Measurements from ENCODE around the gene INVS.

DNA sequence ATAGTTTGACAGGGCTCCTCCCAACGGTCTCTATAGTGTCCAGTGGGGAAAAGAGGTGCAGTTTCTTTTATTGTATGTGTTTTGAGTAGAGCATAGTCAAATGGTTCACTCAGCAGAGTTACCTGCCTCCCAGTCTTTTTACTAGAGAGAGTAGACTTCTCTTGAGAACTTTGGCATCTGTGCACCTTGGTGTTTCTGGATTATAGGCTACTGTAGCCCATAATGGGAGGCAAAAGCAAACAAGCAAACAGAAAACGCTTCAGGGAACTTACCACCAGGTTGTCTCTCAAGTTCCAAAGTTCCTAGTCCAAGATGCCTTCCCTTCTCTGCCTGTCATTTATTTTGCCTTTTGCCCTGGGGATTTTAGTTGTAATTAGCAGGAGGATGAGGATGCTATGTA, 26.2 kb downstream of the INVS start:
- TF ChIP-seq, protein P1, sequence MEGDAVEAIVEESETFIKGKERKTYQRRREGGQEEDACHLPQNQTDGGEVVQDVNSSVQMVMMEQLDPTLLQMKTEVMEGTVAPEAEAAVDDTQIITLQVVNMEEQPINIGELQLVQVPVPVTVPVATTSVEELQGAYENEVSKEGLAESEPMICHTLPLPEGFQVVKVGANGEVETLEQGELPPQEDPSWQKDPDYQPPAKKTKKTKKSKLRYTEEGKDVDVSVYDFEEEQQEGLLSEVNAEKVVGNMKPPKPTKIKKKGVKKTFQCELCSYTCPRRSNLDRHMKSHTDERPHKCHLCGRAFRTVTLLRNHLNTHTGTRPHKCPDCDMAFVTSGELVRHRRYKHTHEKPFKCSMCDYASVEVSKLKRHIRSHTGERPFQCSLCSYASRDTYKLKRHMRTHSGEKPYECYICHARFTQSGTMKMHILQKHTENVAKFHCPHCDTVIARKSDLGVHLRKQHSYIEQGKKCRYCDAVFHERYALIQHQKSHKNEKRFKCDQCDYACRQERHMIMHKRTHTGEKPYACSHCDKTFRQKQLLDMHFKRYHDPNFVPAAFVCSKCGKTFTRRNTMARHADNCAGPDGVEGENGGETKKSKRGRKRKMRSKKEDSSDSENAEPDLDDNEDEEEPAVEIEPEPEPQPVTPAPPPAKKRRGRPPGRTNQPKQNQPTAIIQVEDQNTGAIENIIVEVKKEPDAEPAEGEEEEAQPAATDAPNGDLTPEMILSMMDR (IDR thresholded peaks at IDR 0.05) = no peak
- TF ChIP-seq POLR2A (IDR thresholded peaks at IDR 0.05) = no peak
